Thyroid gland (tissue), 4 donors: ENCODE data around the gene PRTFDC1. TPM values are rescaled to one million over a fixed set of nuclear protein-coding genes. Genes with fewer than 3 reads are reported as not detected.

Source experiments
- DNase-seq, 2 donors: peaks; one replicate each; pipeline ENCODE4 v3.0.0-alpha.2; 2019
- H3K27ac ChIP-seq, 3 donors: fragments of 200-600 bp; sonication (generic); 1 replicate in 2 of 3; 2 replicates in 1 of 3; pipeline ENCODE4 v1.5.1; 2016 to 2019; ENCODE audit warnings: mild to moderate bottlenecking in 1 of 3, moderate library complexity in 1 of 3
- H3K27me3 ChIP-seq: fragments of 200-600 bp; sonication (generic); one replicate; pipeline ENCODE4 v1.5.1; 2019
- H3K36me3 ChIP-seq, 2 donors: fragments of 200-600 bp; sonication (generic); one replicate each; pipeline ENCODE4 v1.5.1; 2016 to 2019
- H3K4me1 ChIP-seq, 2 donors: fragments of 200-600 bp; sonication (generic); one replicate each; pipeline ENCODE4 v1.5.1; 2017 to 2019
- H3K4me3 ChIP-seq, 3 donors: fragments of 200-600 bp; sonication (generic); replicated peaks in 1 of 3; 1 replicate in 2 of 3; 2 replicates in 1 of 3; pipeline ENCODE4 v1.5.1; 2016; ENCODE audit warnings: mild to moderate bottlenecking in 1 of 3
- H3K9me3 ChIP-seq: fragments of 200-600 bp; sonication (generic); one replicate; pipeline ENCODE4 v1.5.1; 2017
- POLR2A ChIP-seq, 2 donors: fragments of 450-650 bp; IDR thresholded peaks; one replicate each; pipeline ENCODE4 v1.6.1; 2017; ENCODE audit warnings: antibody characterized with exemption in 2 of 2, mild to moderate bottlenecking in 2 of 2, moderate library complexity in 1 of 2
- WGBS, 2 donors: methylation state at CpG; one replicate each; pipeline ENCODE4 v1.1.5; 2017; 5-methylcytosine and 5-hydroxymethylcytosine counted together
- intact Hi-C: fragments of 100-400 bp; cut with DNase I; formaldehyde crosslinking; loops from one replicate; pipeline ENCODE4 v1.15.1; 2023
- total RNA-seq, 4 donors: library from RNA; depleted of rRNA; stranded (reverse); fragments of >200 nt; gene quantifications; one replicate each; pipeline ENCODE4 v1.2.3, GENCODE V29; 2016
- TF ChIP-seq, protein P1 (sequence below), 6 experiments: fragments of 200-600 bp in 3 of 6; fragments of 450-650 bp in 3 of 6; sonication (generic) in 3 of 6; IDR thresholded peaks; one replicate each; pipeline ENCODE4 v1.5.1; 2016 to 2019; ENCODE audit warnings: antibody characterized with exemption in 6 of 6, mild to moderate bottlenecking in 2 of 6, inconsistent platforms in 1 of 6, moderate library complexity in 1 of 6

The PRTFDC1 gene
- total RNA-seq, 4 donors from 2014 or later = 2.9 to 8.7 (median 5.6) TPM

DNA sequence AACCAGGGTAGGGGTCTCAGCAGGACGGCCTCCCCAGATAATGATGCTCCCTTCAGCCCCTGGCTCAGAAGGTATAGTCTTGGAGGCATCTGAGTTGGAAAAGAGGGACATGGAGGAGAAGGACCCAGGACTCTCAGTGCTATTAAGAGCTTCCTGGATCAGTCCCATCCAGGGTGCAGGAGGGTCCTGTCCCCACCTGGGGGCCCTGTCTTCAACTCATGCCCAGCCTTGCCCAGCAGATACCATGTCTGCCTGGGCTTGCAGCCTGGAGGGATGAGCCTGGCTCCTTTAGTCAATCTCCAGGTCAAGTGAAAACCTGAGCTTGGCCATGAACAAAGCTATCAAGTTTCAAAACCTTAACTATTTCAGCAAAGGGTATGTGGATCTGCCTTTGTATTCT is 67.6 kb downstream of the PRTFDC1 start:
- no peak overlapping the region for H3K4me3 ChIP-seq
- no peaks in the 10 kb centered on the region for H3K9me3 ChIP-seq
- no peaks in the 10 kb centered on the region for H3K4me1 ChIP-seq
- intact Hi-C loops = no loop called here
- 81 to 94% methylated on average over 1 of the region's 1 CpG for WGBS, 2 donors
- DNase-seq = no peak
- H3K27ac ChIP-seq = no peak overlapping the region
- no peak for TF ChIP-seq POLR2A (IDR thresholded peaks at IDR 0.05)
- TF ChIP-seq, protein P1, sequence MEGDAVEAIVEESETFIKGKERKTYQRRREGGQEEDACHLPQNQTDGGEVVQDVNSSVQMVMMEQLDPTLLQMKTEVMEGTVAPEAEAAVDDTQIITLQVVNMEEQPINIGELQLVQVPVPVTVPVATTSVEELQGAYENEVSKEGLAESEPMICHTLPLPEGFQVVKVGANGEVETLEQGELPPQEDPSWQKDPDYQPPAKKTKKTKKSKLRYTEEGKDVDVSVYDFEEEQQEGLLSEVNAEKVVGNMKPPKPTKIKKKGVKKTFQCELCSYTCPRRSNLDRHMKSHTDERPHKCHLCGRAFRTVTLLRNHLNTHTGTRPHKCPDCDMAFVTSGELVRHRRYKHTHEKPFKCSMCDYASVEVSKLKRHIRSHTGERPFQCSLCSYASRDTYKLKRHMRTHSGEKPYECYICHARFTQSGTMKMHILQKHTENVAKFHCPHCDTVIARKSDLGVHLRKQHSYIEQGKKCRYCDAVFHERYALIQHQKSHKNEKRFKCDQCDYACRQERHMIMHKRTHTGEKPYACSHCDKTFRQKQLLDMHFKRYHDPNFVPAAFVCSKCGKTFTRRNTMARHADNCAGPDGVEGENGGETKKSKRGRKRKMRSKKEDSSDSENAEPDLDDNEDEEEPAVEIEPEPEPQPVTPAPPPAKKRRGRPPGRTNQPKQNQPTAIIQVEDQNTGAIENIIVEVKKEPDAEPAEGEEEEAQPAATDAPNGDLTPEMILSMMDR (IDR thresholded peaks at IDR 0.05) = no peak
- no peaks in the 10 kb centered on the region for H3K27me3 ChIP-seq
- no peaks in the 10 kb centered on the region for H3K36me3 ChIP-seq

DNA sequence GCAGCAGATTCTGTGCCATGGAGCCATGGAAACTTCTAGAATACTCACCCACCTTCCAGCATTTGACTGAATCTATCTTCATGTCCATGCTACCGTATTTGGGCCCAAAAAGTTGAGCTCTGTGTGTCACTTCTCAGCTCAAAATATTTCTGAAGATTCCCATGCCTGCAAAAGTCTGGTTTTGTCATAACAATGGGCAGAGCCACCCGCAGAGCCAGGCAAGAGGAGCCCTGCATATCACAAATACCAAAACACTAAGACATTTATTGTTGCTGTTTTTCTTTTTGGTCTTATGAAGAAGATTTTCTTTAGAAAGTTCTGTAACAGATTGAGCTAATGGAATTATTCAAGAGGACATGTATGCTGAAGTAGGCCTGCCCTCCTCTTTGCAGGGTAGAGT is 68.1 kb downstream of the PRTFDC1 start:
- intact Hi-C loops = no loop called here
- DNase-seq = no peak

DNA sequence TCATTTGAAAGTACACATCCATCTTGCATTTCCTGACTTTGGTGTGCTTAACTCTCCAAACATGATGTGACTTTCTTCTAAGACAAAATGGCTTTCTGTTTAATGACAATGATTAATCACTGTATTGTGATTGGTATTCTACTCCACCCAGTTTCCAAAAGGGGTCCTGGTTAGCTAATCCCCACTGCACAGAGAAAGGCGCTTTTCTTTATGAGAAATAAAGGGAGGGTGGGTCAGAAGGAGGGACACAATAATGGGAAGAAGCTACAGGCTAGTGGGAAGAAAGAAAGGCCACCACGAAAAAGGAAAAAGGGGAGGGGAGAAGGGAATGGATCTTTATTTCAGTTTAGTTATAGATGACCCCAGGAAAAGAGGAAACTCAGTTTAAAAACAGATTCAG is 69.2 kb downstream of the PRTFDC1 start:
- H3K9me3 ChIP-seq = no peaks in the 10 kb centered on the region
- H3K4me1 ChIP-seq = no peaks in the 10 kb centered on the region
- no peak overlapping the region for H3K4me3 ChIP-seq
- no peak overlapping the region for H3K27ac ChIP-seq
- no peak for TF ChIP-seq POLR2A (IDR thresholded peaks at IDR 0.05)
- TF ChIP-seq, protein P1 (IDR thresholded peaks at IDR 0.05) = no peak
- no peak for DNase-seq
- 51 to 64% methylated on average over 2 of the region's 2 CpGs for WGBS, 2 donors
- intact Hi-C loops = no loop called here
- H3K36me3 ChIP-seq = no peaks in the 10 kb centered on the region
- H3K27me3 ChIP-seq = no peaks in the 10 kb centered on the region

More for the DNA sequence above, 68.1 kb downstream of the PRTFDC1 start:
- no peaks in the 10 kb centered on the region for H3K9me3 ChIP-seq
- WGBS, 2 donors = 92 to 98% methylated on average over 2 of the region's 2 CpGs
- TF ChIP-seq POLR2A (IDR thresholded peaks at IDR 0.05) = no peak
- TF ChIP-seq, protein P1 (IDR thresholded peaks at IDR 0.05) = no peak
- no peak overlapping the region for H3K4me3 ChIP-seq
- no peaks in the 10 kb centered on the region for H3K27me3 ChIP-seq
- no peak overlapping the region for H3K27ac ChIP-seq
- H3K4me1 ChIP-seq = no peaks in the 10 kb centered on the region
- no peaks in the 10 kb centered on the region for H3K36me3 ChIP-seq

DNA sequence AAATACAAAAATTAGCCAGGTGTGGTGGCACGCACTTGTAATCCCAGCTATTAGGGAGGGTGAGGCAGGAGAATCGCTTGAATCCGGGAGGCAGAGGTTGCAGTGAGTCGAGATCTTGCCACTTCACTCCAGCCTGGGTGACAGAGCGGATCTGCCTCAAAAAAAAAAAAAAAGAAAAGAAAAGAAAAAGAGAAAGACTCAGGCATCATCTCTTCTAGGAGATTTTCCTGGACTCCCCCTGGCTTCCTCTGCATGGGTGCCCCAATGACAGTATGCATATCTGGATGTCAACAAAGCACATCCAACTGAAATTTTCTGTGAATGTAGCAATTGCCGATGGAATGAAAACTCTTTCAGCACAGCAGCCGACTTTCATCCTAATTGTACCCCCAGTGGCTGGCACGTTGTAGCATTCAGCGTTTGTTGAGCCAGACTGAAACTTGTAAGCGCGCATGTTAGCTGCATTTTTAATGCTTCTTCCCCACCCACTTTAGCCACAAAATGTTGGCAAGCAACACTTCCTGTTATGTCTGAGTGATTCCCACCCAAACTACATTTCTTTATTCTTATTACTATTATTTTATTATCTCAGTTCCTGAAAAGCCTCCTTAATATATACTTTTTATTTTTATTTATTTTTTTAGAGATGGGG is 70.2 kb downstream of the PRTFDC1 start:
- no peak overlapping the region for H3K4me3 ChIP-seq
- H3K27ac ChIP-seq = no peak overlapping the region
- no peak for DNase-seq
- H3K36me3 ChIP-seq = no peaks in the 10 kb centered on the region
- H3K4me1 ChIP-seq = no peaks in the 10 kb centered on the region
- no peaks in the 10 kb centered on the region for H3K27me3 ChIP-seq
- intact Hi-C loops = no loop called here
- WGBS, 2 donors = 77 to 83% methylated on average over 11 of the region's 11 CpGs
- TF ChIP-seq, protein P1 (IDR thresholded peaks at IDR 0.05) = no peak
- TF ChIP-seq POLR2A (IDR thresholded peaks at IDR 0.05) = no peak
- H3K9me3 ChIP-seq = no peaks in the 10 kb centered on the region

DNA sequence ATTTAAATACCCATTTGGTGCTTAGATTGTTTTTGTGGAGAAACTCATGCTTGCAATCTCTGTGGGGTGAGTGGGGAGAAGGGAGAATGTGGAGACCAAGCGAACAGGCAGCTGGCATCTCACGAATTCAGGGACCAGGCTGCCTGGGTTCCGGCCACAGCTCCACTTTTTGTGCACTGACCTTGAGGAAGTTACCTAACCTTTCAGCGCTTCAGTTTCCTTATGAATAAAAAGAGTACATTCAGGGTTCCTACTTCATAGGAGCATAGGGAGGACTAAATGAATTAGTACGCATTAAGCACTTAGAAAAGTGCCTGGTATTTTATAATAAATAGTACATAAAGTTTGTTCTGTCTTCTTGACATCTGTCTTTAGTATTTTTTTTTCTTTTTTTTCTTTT is 72.5 kb downstream of the PRTFDC1 start:
- Histone ChIP-seq H3K4me1 (no peaks in the 10 kb centered on the region), H3K4me3 (no peak overlapping the region), H3K27ac (no peak overlapping the region), H3K9me3 (no peaks in the 10 kb centered on the region), H3K36me3 (no peaks in the 10 kb centered on the region), H3K27me3 (no peaks in the 10 kb centered on the region)
- TF ChIP-seq POLR2A (IDR thresholded peaks at IDR 0.05) = no peak
- TF ChIP-seq, protein P1 (IDR thresholded peaks at IDR 0.05) = no peak
- intact Hi-C loops = no loop called here
- no peak for DNase-seq
- 95% methylated on average over 5 of the region's 5 CpGs for WGBS, 2 donors
